ENCODE data around the gene ZNF75A.

DNA sequence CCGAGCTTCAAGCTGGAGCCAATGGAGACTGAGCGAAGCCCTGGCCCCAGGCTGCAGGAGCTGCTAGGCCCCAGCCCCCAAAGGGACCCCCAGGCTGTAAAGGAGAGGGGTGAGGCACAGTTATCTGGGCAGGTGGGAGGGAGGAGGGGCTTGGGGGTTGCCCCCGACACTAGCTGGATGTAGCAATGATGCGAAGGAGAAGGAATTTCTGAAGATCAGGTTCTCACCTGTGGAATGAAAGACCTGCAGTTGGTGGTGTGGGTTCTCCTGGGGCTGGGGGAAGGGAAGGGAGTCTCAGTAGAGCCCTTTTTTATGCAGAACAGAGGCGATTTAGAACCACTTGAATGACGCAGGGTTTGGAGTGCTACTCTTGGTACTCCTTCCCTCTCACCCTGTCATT, 20.2 kb upstream of the ZNF75A start:
- TF ChIP-seq POLR2AphosphoS5 (IDR thresholded peaks at IDR 0.05; ENCODE audit: insufficient read depth in 1 of 2, low read depth in 1 of 2) = no peak
- no peak for TF ChIP-seq CTCF (IDR thresholded peaks at IDR 0.05)
